ENCODE measurements around the gene UCP3. TPM values are rescaled to one million over a fixed set of nuclear protein-coding genes. Genes with fewer than 3 reads are reported as not detected.

The UCP3 gene
- total RNA-seq, 6 experiments from 2014 or later: 0.20 to 1.5 (median 0.42) TPM

- no peak for DNase-seq
- H3K4me1 ChIP-seq: no peaks in the 10 kb centered on the region
- H3K27ac ChIP-seq: no peak overlapping the region
- TF ChIP-seq CTCF (IDR thresholded peaks at IDR 0.05): no peak
- no peak for TF ChIP-seq POLR2A (IDR thresholded peaks at IDR 0.05)
- WGBS (ENCODE audit: insufficient coverage, low coverage, low lambda C conversion rate, missing lambda C conversion rate): 87% methylated on average over 7 of the region's 7 CpGs
- H3K4me3 ChIP-seq: no peak overlapping the region
- no peaks in the 10 kb centered on the region for H3K9me3 ChIP-seq
- intact Hi-C loops (cut with DNase I): no loop called here
- ATAC-seq: no peak
- no peaks in the 10 kb centered on the region for H3K36me3 ChIP-seq
- no peaks in the 10 kb centered on the region for H3K27me3 ChIP-seq
Measured at GRCh38 chr11:73951797-73952196, 57.1 kb downstream of the UCP3 start.

- Histone ChIP-seq H3K4me3 (no peak within 1 kb of the TSS), H3K27me3 (no peaks in the 10 kb centered on the region), H3K36me3 (no peaks in the 10 kb centered on the region), H3K4me1 (no peaks in the 10 kb centered on the region), H3K27ac (no peak within 1 kb of the TSS), H3K9me3 (no peaks in the 10 kb centered on the region)
- DNase-seq: peak in 1 of 3 donors; percentile 48
- peak in 3 of 4 donors; percentile 41 to 47 (median 42) for ATAC-seq
- WGBS (ENCODE audit: insufficient coverage, low coverage, low lambda C conversion rate, missing lambda C conversion rate): 83% methylated on average over 7 of the region's 12 CpGs
- intact Hi-C loops (cut with DNase I): no loop called here
- TF ChIP-seq POLR2A (IDR thresholded peaks at IDR 0.05): no peak
- TF ChIP-seq CTCF (IDR thresholded peaks at IDR 0.05): no peak
Measured at GRCh38 chr11:73950869-73951710, 57.8 kb downstream of the UCP3 start, which contains the start of gene DNAJB13. DNAJB13 (plus strand) TSS chr11:73951026; CDS start chr11:73951070, 44 bp downstream.

Other genes with a start within 250 kb of the UCP3 start
- gene RAB6A, start 248.0 kb downstream of the UCP3 start, total RNA-seq: 100 to 1,000 TPM in 2 of 6 experiments, 10 to 100 TPM in 4; 59.3 to 163 (median 81.7) TPM
- gene MRPL48, start 221.2 kb downstream of the UCP3 start, total RNA-seq: 10 to 100 TPM; 15.9 to 26.7 (median 18.2) TPM
- gene COA4, start 132.2 kb downstream of the UCP3 start, total RNA-seq: 100 to 1,000 TPM in 2 of 6 experiments, 10 to 100 TPM in 4; 48.8 to 116 (median 56.0) TPM
- gene PAAF1, start 132.1 kb downstream of the UCP3 start, total RNA-seq: 10 to 100 TPM in 2 of 6 experiments, 1 to 10 TPM in 4; 7.4 to 15.4 (median 9.1) TPM
- not detected for gene DNAJB13, start 58.1 kb downstream of the UCP3 start, total RNA-seq
- gene UCP2, start 26.2 kb downstream of the UCP3 start, total RNA-seq: 10 to 100 TPM in 1 of 6 experiments, 1 to 10 TPM in 5; 5.2 to 41.3 (median 8.7) TPM
- 1 to 10 TPM; 4.8 to 9.6 (median 7.4) TPM for gene C2CD3, start 161.9 kb upstream of the UCP3 start, total RNA-seq
- gene PPME1, start 162.2 kb upstream of the UCP3 start, total RNA-seq: 10 to 100 TPM in 5 of 6 experiments, 1 to 10 TPM in 1; 8.9 to 18.9 (median 13.0) TPM

Measured in right lobe of liver (tissue), 6 donors.